ENCODE data around the gene POMT2.

Gene POMT2

DNA sequence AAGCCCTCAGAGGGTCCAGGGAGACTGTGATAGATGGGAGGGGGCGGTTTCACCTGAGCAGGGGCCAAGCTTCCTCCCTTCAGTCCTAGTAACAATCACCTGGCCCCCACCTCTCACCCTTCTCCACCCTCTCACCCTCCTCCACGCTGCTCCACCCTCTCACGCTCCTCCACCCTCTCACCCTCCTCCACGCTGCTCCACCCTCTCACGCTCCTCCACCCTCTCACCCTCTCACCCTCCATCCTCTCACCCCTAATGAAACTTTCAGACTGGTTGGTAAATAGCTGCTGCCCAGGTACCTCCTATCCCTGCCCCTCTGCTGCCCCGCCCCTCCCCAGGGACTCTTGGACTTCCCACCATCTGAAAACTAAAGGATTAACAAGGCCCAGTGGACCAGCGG lies 83.9 kb downstream of the POMT2 start:
- DNase-seq, result no peak

DNA sequence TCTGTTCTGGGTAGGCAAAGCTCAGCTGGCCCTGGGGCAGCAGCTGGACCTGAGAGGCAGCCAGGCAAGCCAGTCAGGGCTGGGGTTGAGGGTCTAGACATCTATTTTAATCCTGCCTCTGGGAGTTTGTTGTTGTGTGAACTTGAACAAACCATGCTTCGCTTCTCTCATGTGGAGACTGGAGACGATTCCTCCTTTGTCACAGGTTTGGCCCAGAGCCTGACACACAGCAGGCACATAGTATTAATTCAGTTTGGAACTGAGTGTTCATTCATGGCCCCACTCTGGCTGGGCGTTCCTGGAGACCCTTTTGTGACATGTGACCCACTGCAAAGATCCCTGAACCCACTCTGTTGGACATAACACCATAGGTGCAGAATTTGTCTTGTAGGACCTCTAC lies 89.0 kb downstream of the POMT2 start:
- DNase-seq, result no peak

DNA sequence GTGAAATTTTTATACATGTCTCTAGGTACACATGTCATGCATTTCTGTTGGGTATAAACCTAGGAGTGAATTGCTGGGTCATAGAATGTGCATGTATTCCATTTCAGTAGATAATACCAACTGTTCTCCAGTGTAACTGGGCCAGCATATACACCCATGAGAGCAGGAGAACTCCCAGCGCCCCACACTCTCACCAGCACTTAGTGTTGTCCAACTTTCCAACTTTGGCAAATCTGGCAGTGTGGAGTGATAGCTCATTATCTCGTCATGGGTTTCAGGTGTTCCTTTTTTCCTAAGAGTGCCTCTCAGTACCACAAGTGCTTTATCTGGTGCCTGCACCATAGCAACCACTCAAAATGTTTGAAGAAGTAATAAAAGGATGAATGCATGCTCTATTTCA lies 89.8 kb downstream of the POMT2 start:
- no peak for DNase-seq

GRCh38 chr14:77228056-77228455 lies 92.6 kb downstream of the POMT2 start:
- DNase-seq, result no peak

DNA sequence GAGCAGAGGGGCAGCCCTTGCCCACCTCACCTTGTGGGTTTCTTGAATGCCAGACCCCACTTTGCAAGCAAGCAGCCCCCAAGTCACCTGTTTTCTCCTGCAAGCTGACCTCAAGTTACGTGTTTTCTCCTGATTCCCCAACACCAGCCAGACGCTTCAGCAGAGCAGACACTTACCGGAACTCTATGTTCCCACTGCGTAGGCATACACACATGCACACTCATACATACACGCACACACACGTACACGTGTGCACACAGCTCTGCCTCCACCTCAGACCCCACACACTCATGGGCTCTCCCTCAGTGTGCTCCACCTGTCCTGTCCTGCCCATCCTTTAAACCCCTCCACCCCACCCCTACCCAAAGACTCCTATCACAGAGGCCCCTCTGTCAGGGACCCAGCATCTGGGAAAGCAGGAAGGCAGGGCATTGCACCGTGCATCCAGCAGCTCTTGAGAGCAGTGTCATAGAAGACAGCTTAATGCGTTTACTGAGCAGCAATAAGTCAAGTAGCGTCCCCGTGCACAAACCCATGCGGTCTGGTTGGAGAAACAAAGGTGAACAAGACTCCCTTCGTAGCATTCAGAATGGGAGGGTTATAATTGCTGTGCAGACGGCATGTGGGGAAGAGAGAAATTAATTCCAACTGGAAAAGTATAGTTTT lies 94.7 kb downstream of the POMT2 start:
- DNase-seq, result no peak

GRCh38 chr14:77225254-77225653 lies 95.4 kb downstream of the POMT2 start:
- no peak for DNase-seq
